ENCODE results near the gene GLT1D1.

Gene GLT1D1

GRCh38 chr12:128969480-128970055 is 116.3 kb downstream of the GLT1D1 start:
- DNase-seq = no peak

GRCh38 chr12:128970110-128970509 is 116.8 kb downstream of the GLT1D1 start:
- DNase-seq = no peak

- no peak for DNase-seq
These were observed 117.7 kb downstream of the GLT1D1 start for GRCh38 chr12:128970941-128971340.

- DNase-seq = no peak
These were observed 118.5 kb downstream of the GLT1D1 start for GRCh38 chr12:128971802-128972201.

- no peak for DNase-seq
These were observed 120.8 kb downstream of the GLT1D1 start for GRCh38 chr12:128973883-128974681.

- DNase-seq = no peak
These were observed 121.6 kb downstream of the GLT1D1 start for GRCh38 chr12:128974881-128975280.

- no peak for DNase-seq
These were observed 123.0 kb downstream of the GLT1D1 start for GRCh38 chr12:128976120-128976738.

- no peak for DNase-seq
These were observed 124.2 kb downstream of the GLT1D1 start for GRCh38 chr12:128977441-128977840.

- DNase-seq = no peak
These were observed 124.8 kb downstream of the GLT1D1 start for GRCh38 chr12:128978067-128978466.

- DNase-seq = no peak
These were observed 127.3 kb downstream of the GLT1D1 start for GRCh38 chr12:128980623-128981022.

GRCh38 chr12:128981971-128982533 is 128.8 kb downstream of the GLT1D1 start:
- DNase-seq = no peak

GRCh38 chr12:128982933-128983332 is 129.7 kb downstream of the GLT1D1 start:
- DNase-seq = no peak

- DNase-seq = no peak
These were observed 130.1 kb downstream of the GLT1D1 start for GRCh38 chr12:128983371-128983770.

- DNase-seq = no peak
These were observed 133.7 kb downstream of the GLT1D1 start for GRCh38 chr12:128986957-128987356.

- no peak for DNase-seq
These were observed 136.0 kb downstream of the GLT1D1 start for GRCh38 chr12:128989287-128989686.

GRCh38 chr12:128991716-128992115 is 138.4 kb downstream of the GLT1D1 start:
- DNase-seq = no peak

GRCh38 chr12:128992116-128992515 is 138.8 kb downstream of the GLT1D1 start:
- DNase-seq = no peak

- no peak for DNase-seq
These were observed 139.3 kb downstream of the GLT1D1 start for GRCh38 chr12:128992550-128992949.

- DNase-seq = no peak
These were observed 141.6 kb downstream of the GLT1D1 start for GRCh38 chr12:128994856-128995255.

- no peak for DNase-seq
These were observed 142.3 kb downstream of the GLT1D1 start for GRCh38 chr12:128995619-128996018.

GRCh38 chr12:129001826-129002225 is 148.5 kb downstream of the GLT1D1 start:
- no peak for DNase-seq

GRCh38 chr12:129002427-129002826 is 149.1 kb downstream of the GLT1D1 start:
- DNase-seq = no peak

- no peak for DNase-seq
These were observed 152.1 kb downstream of the GLT1D1 start for GRCh38 chr12:129005416-129005815.

GRCh38 chr12:129005829-129006228 is 152.6 kb downstream of the GLT1D1 start:
- DNase-seq = no peak
